ENCODE data around the gene KLF13. TPM values are rescaled to one million over a fixed set of nuclear protein-coding genes. Genes with fewer than 3 reads are reported as not detected.

The KLF13 gene
- total and polyA plus RNA-seq, 4 donors = 38.3 to 157 (median 55.2) TPM

- peaks cover 0 to 10% (median 0%) of the 10 kb centered on the region in 5 donors for H3K4me1 ChIP-seq (ENCODE audit: control insufficient read depth in 5 of 5, insufficient read depth in 5 of 5, low read length in 5 of 5)
- DNase-seq (peak in 1 of 3 donors; percentile 16), ATAC-seq (ENCODE audit: insufficient read depth, low FRiP score) (no peak)
- no peaks in the 10 kb centered on the region for H3K36me3 ChIP-seq (ENCODE audit: control insufficient read depth in 4 of 4, insufficient read depth in 4 of 4, low read length in 4 of 4)
- TF ChIP-seq CTCF (IDR thresholded peaks at IDR 0.05; ENCODE audit: control extremely low read depth, extremely low read depth) = no peak
- no peaks in the 10 kb centered on the region for H3K27me3 ChIP-seq (ENCODE audit: control insufficient read depth in 3 of 3, insufficient read depth in 3 of 3, low read length in 2 of 3)
- H3K27ac ChIP-seq (ENCODE audit: low read depth in 1 of 2, low read length in 1 of 2) = no peak overlapping the region
- 75 to 86% methylated on average over 3 of the region's 3 CpGs for WGBS, 2 donors
- no peaks in the 10 kb centered on the region for H3K9me3 ChIP-seq (ENCODE audit: control insufficient read depth in 4 of 4, insufficient read depth in 3 of 4, low read length in 3 of 4)
- no peak overlapping the region for H3K4me3 ChIP-seq
- no peak overlapping the region for H3K9ac ChIP-seq (ENCODE audit: insufficient read depth in 1 of 2, low read length in 2 of 2)
These were observed 34.1 kb upstream of the KLF13 start for GRCh38 chr15:31292391-31293015.

GRCh38 chr15:31293655-31294054 lies 33.0 kb upstream of the KLF13 start:
- no peak for TF ChIP-seq CTCF (IDR thresholded peaks at IDR 0.05; ENCODE audit: control extremely low read depth, extremely low read depth)
- H3K4me1 ChIP-seq (ENCODE audit: control insufficient read depth in 5 of 5, insufficient read depth in 5 of 5, low read length in 5 of 5) = peaks cover 0 to 10% (median 0%) of the 10 kb centered on the region in 5 donors
- H3K27ac ChIP-seq (ENCODE audit: low read depth in 1 of 2, low read length in 1 of 2) = no peak overlapping the region
- H3K36me3 ChIP-seq (ENCODE audit: control insufficient read depth in 4 of 4, insufficient read depth in 4 of 4, low read length in 4 of 4) = no peaks in the 10 kb centered on the region
- H3K4me3 ChIP-seq = no peak overlapping the region
- ATAC-seq (ENCODE audit: insufficient read depth, low FRiP score) (no peak), DNase-seq (no peak)
- 57 to 83% methylated on average over 3 of the region's 3 CpGs for WGBS, 2 donors
- no peaks in the 10 kb centered on the region for H3K9me3 ChIP-seq (ENCODE audit: control insufficient read depth in 4 of 4, insufficient read depth in 3 of 4, low read length in 3 of 4)
- H3K9ac ChIP-seq (ENCODE audit: insufficient read depth in 1 of 2, low read length in 2 of 2) = no peak overlapping the region
- H3K27me3 ChIP-seq (ENCODE audit: control insufficient read depth in 3 of 3, insufficient read depth in 3 of 3, low read length in 2 of 3) = no peaks in the 10 kb centered on the region

GRCh38 chr15:31294067-31294466 lies 32.6 kb upstream of the KLF13 start:
- WGBS, 2 donors = 92 to 98% methylated on average over 2 of the region's 2 CpGs
- DNase-seq = no peak
- Histone ChIP-seq H3K4me1 (ENCODE audit: control insufficient read depth in 5 of 5, insufficient read depth in 5 of 5, low read length in 5 of 5) (peaks cover 0 to 10% (median 0%) of the 10 kb centered on the region in 5 donors), H3K27me3 (ENCODE audit: control insufficient read depth in 3 of 3, insufficient read depth in 3 of 3, low read length in 2 of 3) (no peaks in the 10 kb centered on the region), H3K36me3 (ENCODE audit: control insufficient read depth in 4 of 4, insufficient read depth in 4 of 4, low read length in 4 of 4) (no peaks in the 10 kb centered on the region), H3K27ac (ENCODE audit: low read depth in 1 of 2, low read length in 1 of 2) (no peak overlapping the region), H3K9ac (ENCODE audit: insufficient read depth in 1 of 2, low read length in 2 of 2) (no peak overlapping the region), H3K9me3 (ENCODE audit: control insufficient read depth in 4 of 4, insufficient read depth in 3 of 4, low read length in 3 of 4) (no peaks in the 10 kb centered on the region), H3K4me3 (no peak overlapping the region)
- no peak for TF ChIP-seq CTCF (IDR thresholded peaks at IDR 0.05; ENCODE audit: control extremely low read depth, extremely low read depth)
- no peak for ATAC-seq (ENCODE audit: insufficient read depth, low FRiP score)

- ATAC-seq (ENCODE audit: insufficient read depth, low FRiP score) (no peak), DNase-seq (no peak)
- no peak for TF ChIP-seq CTCF (IDR thresholded peaks at IDR 0.05; ENCODE audit: control extremely low read depth, extremely low read depth)
- 88 to 90% methylated on average over 8 of the region's 8 CpGs for WGBS, 2 donors
- no peak overlapping the region for H3K27ac ChIP-seq (ENCODE audit: low read depth in 1 of 2, low read length in 1 of 2)
- H3K27me3 ChIP-seq (ENCODE audit: control insufficient read depth in 3 of 3, insufficient read depth in 3 of 3, low read length in 2 of 3) = no peaks in the 10 kb centered on the region
- no peaks in the 10 kb centered on the region for H3K9me3 ChIP-seq (ENCODE audit: control insufficient read depth in 4 of 4, insufficient read depth in 3 of 4, low read length in 3 of 4)
- H3K36me3 ChIP-seq (ENCODE audit: control insufficient read depth in 4 of 4, insufficient read depth in 4 of 4, low read length in 4 of 4) = no peaks in the 10 kb centered on the region
- H3K4me1 ChIP-seq (ENCODE audit: control insufficient read depth in 5 of 5, insufficient read depth in 5 of 5, low read length in 5 of 5) = peaks cover 0 to 13% (median 0%) of the 10 kb centered on the region in 5 donors
- no peak overlapping the region for H3K4me3 ChIP-seq
- H3K9ac ChIP-seq (ENCODE audit: insufficient read depth in 1 of 2, low read length in 2 of 2) = no peak overlapping the region
These were observed 31.0 kb upstream of the KLF13 start for GRCh38 chr15:31295658-31296057.
